ENCODE results near the gene NCOR1. TPM values are rescaled to one million over a fixed set of nuclear protein-coding genes. Genes with fewer than 3 reads are reported as not detected.
"Not testable (repeated sequence)": the region's sequence is repeated elsewhere in the genome, so short reads cannot be mapped to it uniquely, and the experiment has no call there.

NCOR1 gene
- total RNA-seq, 2 experiments from 2014 or later, result 68.0 to 134 TPM

DNA sequence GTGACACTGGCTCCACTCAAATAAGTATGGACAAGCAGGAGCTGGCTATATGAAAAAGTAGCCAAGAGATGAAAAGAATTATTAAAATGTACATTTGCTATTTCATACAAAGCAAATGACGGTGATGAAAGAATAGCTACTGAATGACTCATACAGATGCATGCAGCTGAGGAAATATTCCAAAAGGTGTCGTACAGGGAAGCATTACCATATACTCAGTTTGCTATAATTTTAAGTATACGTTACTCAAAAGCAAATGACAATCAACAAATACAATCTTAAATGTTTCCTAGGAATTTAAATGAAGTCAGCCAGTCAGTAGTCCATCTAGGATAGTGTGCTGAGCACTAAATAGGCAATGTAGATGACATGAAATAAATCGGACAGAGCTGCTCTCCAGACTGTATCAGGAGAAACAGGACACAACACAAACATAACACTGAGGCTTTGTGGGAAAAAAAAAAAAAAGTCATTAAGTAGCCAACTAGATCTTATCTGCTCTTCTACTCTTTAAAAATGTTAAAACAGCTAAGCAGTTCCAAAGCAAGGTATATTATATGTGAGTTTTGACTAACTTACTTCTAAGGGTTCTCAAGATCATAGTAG, 65.0 kb downstream of the NCOR1 start:
- intact Hi-C loops (cut with micrococcal nuclease; ENCODE audit: unreplicated experiment), result no loop called here
- no peak overlapping the region for H3K4me2 ChIP-seq (ENCODE audit: low read length)
- ChIA-PET CTCF (ENCODE audit: unreplicated experiment) (no interaction called here), POLR2A (interaction anchor here (0.6 kb wide), 2 partner anchors 17 to 180 kb away, joined by 4 to 5 read pairs; no protein-coding TSS in a partner anchor)
- H3K4me3 ChIP-seq (ENCODE audit: low read depth, low read length, poor library complexity, severe bottlenecking), result no peak overlapping the region
- no peak overlapping the region for H3K27ac ChIP-seq (ENCODE audit: low read depth, low read length, poor library complexity, severe bottlenecking)
- no peaks in the 10 kb centered on the region for H3K4me1 ChIP-seq (ENCODE audit: insufficient read depth, low read length, poor library complexity, severe bottlenecking)
- H3K9me3 ChIP-seq (ENCODE audit: low read length), result no peaks in the 10 kb centered on the region
- no peak for TF ChIP-seq EZH2phosphoT487 (IDR thresholded peaks at IDR 0.05; ENCODE audit: borderline replicate concordance, low read depth, low read length)
- TF ChIP-seq, protein P1, sequence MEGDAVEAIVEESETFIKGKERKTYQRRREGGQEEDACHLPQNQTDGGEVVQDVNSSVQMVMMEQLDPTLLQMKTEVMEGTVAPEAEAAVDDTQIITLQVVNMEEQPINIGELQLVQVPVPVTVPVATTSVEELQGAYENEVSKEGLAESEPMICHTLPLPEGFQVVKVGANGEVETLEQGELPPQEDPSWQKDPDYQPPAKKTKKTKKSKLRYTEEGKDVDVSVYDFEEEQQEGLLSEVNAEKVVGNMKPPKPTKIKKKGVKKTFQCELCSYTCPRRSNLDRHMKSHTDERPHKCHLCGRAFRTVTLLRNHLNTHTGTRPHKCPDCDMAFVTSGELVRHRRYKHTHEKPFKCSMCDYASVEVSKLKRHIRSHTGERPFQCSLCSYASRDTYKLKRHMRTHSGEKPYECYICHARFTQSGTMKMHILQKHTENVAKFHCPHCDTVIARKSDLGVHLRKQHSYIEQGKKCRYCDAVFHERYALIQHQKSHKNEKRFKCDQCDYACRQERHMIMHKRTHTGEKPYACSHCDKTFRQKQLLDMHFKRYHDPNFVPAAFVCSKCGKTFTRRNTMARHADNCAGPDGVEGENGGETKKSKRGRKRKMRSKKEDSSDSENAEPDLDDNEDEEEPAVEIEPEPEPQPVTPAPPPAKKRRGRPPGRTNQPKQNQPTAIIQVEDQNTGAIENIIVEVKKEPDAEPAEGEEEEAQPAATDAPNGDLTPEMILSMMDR (conservative IDR thresholded peaks at IDR 0.05; ENCODE audit: low read length), result no peak
- H4K20me1 ChIP-seq (ENCODE audit: insufficient read depth, low read length), result no peaks in the 10 kb centered on the region
- peaks cover 73% of the 10 kb centered on the region for H3K36me3 ChIP-seq (ENCODE audit: insufficient read depth, low read length)
- DNase-seq (ENCODE audit: low spot score), result no peak
- H3K79me2 ChIP-seq (ENCODE audit: insufficient read depth, low read depth, low read length), result no peaks in the 10 kb centered on the region
- BruUV-seq (replicated peaks), result TSS peak; percentile 41
- H2AFZ ChIP-seq (ENCODE audit: low read length), result no peak overlapping the region
- H3K9me2 ChIP-seq (ENCODE audit: insufficient read depth, low read length), result no peaks in the 10 kb centered on the region

DNA sequence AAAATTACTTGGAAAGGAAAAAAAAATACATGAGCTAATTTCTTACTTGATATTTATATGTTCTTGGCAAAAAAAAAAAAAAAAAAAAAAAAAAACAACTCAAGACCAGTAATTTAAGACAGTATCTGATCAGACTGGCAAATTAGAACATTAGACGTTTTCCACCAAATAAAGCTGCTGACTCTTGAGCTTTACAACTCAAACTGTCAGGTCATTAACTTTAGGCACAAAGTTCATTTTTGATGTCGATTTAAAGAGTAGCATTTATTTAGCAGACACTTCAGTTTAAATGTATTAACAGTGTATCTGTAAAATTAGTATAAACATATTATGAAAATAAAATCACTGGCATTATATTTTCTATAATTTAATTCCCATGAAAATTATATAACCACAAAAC, 66.7 kb downstream of the NCOR1 start:
- H3K27ac ChIP-seq (ENCODE audit: low read depth, low read length, poor library complexity, severe bottlenecking), result no peak overlapping the region
- intact Hi-C loops (cut with micrococcal nuclease; ENCODE audit: unreplicated experiment), result no loop called here
- H3K4me3 ChIP-seq (ENCODE audit: low read depth, low read length, poor library complexity, severe bottlenecking), result no peak overlapping the region
- H3K36me3 ChIP-seq (ENCODE audit: insufficient read depth, low read length), result peaks cover 73% of the 10 kb centered on the region
- ChIA-PET POLR2A (interaction anchor here (0.5 to 0.7 kb wide), 3 partner anchors 10 to 1365 kb away, joined by 3 to 4 read pairs (median 4); no protein-coding TSS in a partner anchor), CTCF (ENCODE audit: unreplicated experiment) (no interaction called here)
- no peak overlapping the region for H2AFZ ChIP-seq (ENCODE audit: low read length)
- no TSS peak for BruUV-seq (replicated peaks)
- H3K79me2 ChIP-seq (ENCODE audit: insufficient read depth, low read depth, low read length), result no peaks in the 10 kb centered on the region
- H3K9me2 ChIP-seq (ENCODE audit: insufficient read depth, low read length), result no peaks in the 10 kb centered on the region
- H3K4me2 ChIP-seq (ENCODE audit: low read length), result no peak overlapping the region
- H3K4me1 ChIP-seq (ENCODE audit: insufficient read depth, low read length, poor library complexity, severe bottlenecking), result no peaks in the 10 kb centered on the region
- no peaks in the 10 kb centered on the region for H4K20me1 ChIP-seq (ENCODE audit: insufficient read depth, low read length)
- H3K9me3 ChIP-seq (ENCODE audit: low read length), result no peaks in the 10 kb centered on the region
- no peak for TF ChIP-seq EZH2phosphoT487 (IDR thresholded peaks at IDR 0.05; ENCODE audit: borderline replicate concordance, low read depth, low read length)
- TF ChIP-seq, protein P1 (conservative IDR thresholded peaks at IDR 0.05; ENCODE audit: low read length), result no peak
- DNase-seq (ENCODE audit: low spot score), result no peak

DNA sequence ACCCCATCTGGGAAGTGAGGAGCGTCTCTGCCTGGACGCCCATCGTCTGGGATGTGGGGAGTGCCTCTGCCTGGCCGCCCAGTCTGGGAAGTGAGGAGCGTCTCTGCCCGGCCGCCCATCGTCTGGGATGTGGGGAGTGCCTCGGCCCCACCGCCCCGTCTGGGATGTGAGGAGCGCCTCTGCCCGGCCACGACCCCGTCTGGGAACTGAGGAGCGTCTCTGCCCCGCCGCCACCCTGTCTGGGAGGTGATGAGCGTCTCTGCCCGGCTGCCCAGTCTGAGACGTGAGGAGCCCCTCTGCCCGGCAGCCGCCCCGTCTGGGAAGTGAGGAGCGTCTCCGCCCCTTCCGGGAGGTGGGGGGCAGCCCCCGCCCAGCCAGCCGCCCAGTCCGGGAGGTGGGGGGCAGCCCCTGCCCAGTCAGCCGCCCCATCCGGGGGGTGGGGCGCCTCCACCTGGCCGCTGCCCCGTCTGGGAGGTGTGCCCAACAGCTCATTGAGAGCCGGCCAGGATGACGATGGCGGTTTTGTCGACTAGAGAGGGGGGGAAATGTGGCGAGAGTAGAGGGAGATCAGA, 69.9 kb downstream of the NCOR1 start:
- not testable (repeated sequence) for DNase-seq (ENCODE audit: low spot score); BruUV-seq (replicated peaks)

More for the DNA sequence above, 69.9 kb downstream of the NCOR1 start:
- H4K20me1 ChIP-seq (ENCODE audit: insufficient read depth, low read length); H3K4me1 ChIP-seq (ENCODE audit: insufficient read depth, low read length, poor library complexity, severe bottlenecking); H3K79me2 ChIP-seq (ENCODE audit: insufficient read depth, low read depth, low read length); H3K4me2 ChIP-seq (ENCODE audit: low read length); H2AFZ ChIP-seq (ENCODE audit: low read length); intact Hi-C loops (cut with micrococcal nuclease; ENCODE audit: unreplicated experiment); H3K4me3 ChIP-seq (ENCODE audit: low read depth, low read length, poor library complexity, severe bottlenecking); H3K27ac ChIP-seq (ENCODE audit: low read depth, low read length, poor library complexity, severe bottlenecking); CTCF ChIA-PET (ENCODE audit: unreplicated experiment); H3K9me2 ChIP-seq (ENCODE audit: insufficient read depth, low read length); H3K9me3 ChIP-seq (ENCODE audit: low read length); POLR2A ChIA-PET: not testable (repeated sequence)
- peaks cover 80% of the 10 kb centered on the region for H3K36me3 ChIP-seq (ENCODE audit: insufficient read depth, low read length)

Measured in OCI-LY7 (cell line).